HT1080 (cell line): ENCODE measurements around the gene CCNQ. TPM values are rescaled to one million over a fixed set of nuclear protein-coding genes. Genes with fewer than 3 reads are reported as not detected.

ENCODE experiments used
- DNase-seq: peaks from one replicate; pipeline ENCODE4 v3.0.0-alpha.2; 2015; ENCODE audit warnings: low read depth
- polyA plus RNA-seq, 2 experiments: library from polyadenylated mRNA; depleted of rRNA; stranded (reverse); fragments of >200 nt; gene quantifications; 2 replicates each; pipeline ENCODE4 v1.2.3, GENCODE V29; 2015
- total RNA-seq: library from RNA; depleted of rRNA; stranded (reverse); fragments of >200 nt; shearing (Covaris generic); gene quantifications from 2 replicates; pipeline ENCODE4 v1.2.3, GENCODE V29; 2014; rRNA removed

The CCNQ gene
- 74.4 and 82.3 TPM in 2 replicates for total RNA-seq
- polyA plus RNA-seq (2015; cell fraction: cytosol; rRNA removed), result 33.2 and 40.5 TPM in 2 replicates
- polyA plus RNA-seq (2015; cell fraction: nucleus; rRNA removed), result 10.2 and 11.6 TPM in 2 replicates

GRCh38 chrX:153598541-153599191, at the start of gene CCNQ:
CCNQ (minus strand) TSS chrX:153599139; CDS start chrX:153599073, 66 bp downstream.
- no peak for DNase-seq

GRCh38 chrX:153647461-153648357, 48.8 kb upstream of the CCNQ start:
- no peak for DNase-seq

- DNase-seq, result no peak
Observed at GRCh38 chrX:153646620-153647373, 47.9 kb upstream of the CCNQ start, which contains the start of gene DUSP9. DUSP9 (plus strand) TSS chrX:153647203; CDS start chrX:153647954, 751 bp downstream.

- DNase-seq, result no peak
Observed at GRCh38 chrX:153645921-153646488, 47.1 kb upstream of the CCNQ start.

- no peak for DNase-seq
Observed at GRCh38 chrX:153645151-153645550, 46.2 kb upstream of the CCNQ start.

GRCh38 chrX:153644356-153645125, 45.6 kb upstream of the CCNQ start:
- DNase-seq, result no peak

- DNase-seq, result no peak
Observed at GRCh38 chrX:153643431-153644351, 44.8 kb upstream of the CCNQ start.

- no peak for DNase-seq
Observed at GRCh38 chrX:153642655-153643430, 43.9 kb upstream of the CCNQ start.

GRCh38 chrX:153642051-153642654, 43.2 kb upstream of the CCNQ start:
- no peak for DNase-seq

GRCh38 chrX:153641627-153642026, 42.7 kb upstream of the CCNQ start:
- no peak for DNase-seq

GRCh38 chrX:153640736-153641575, 42.0 kb upstream of the CCNQ start:
- no peak for DNase-seq

GRCh38 chrX:153640045-153640686, 41.2 kb upstream of the CCNQ start:
- DNase-seq, result no peak

- DNase-seq, result no peak
Observed at GRCh38 chrX:153639177-153640044, 40.5 kb upstream of the CCNQ start.

- DNase-seq, result no peak
Observed at GRCh38 chrX:153638436-153639176, 39.7 kb upstream of the CCNQ start.

GRCh38 chrX:153638041-153638371, 39.1 kb upstream of the CCNQ start:
- DNase-seq, result no peak
